H1 (cell line): ENCODE results near the gene FNDC1. TPM values are rescaled to one million over a fixed set of nuclear protein-coding genes. Genes with fewer than 3 reads are reported as not detected.
A peak's percentile ranks its signal among the peaks of the same experiment; 100 is the strongest.

Source experiments
- CEBPB ChIP-seq: IDR thresholded peaks from 2 replicates; pipeline ENCODE4 v1.6.1; 2012; ENCODE audit warnings: low read depth, low read length
- CHD2 ChIP-seq: IDR thresholded peaks from 2 replicates; pipeline ENCODE4 v1.6.1; 2012; ENCODE audit warnings: low read length, improper control_type of control experiment
- EZH2 ChIP-seq: fragments of 200-600 bp; sonication (generic); IDR thresholded peaks from 2 replicates; pipeline ENCODE4 v1.7.1; 2012; ENCODE audit warnings: low read depth, mild to moderate bottlenecking, moderate library complexity, low read length, inconsistent platforms; ENCODE audit not compliant: severe bottlenecking
- RAD21 ChIP-seq, 2 experiments: IDR thresholded peaks in 1 of 2; conservative IDR thresholded peaks in 1 of 2; 2 replicates each; pipeline ENCODE4 v1.6.1; 2011; ENCODE audit warnings: low read depth in 2 of 2, low read length in 2 of 2, improper control_type of control experiment in 1 of 2, inconsistent platforms in 1 of 2, mild to moderate bottlenecking in 1 of 2, moderate library complexity in 1 of 2
- RNF2 ChIP-seq: fragments of 200-900, 300-1000 bp; sonication (generic); IDR thresholded peaks from 2 replicates; pipeline ENCODE4 v1.7.1; 2016; ENCODE audit warnings: borderline replicate concordance, low read depth, mild to moderate bottlenecking, antibody characterized with exemption, low read length; ENCODE audit not compliant: poor library complexity, severe bottlenecking; ENCODE audit errors: missing control alignments
- polyA plus RNA-seq, 7 experiments: library from polyadenylated mRNA; depleted of rRNA in 3 of 7; stranded (reverse) in 5 of 7; unstranded in 2 of 7; fragments of >200 nt in 5 of 7; fragments of 200-250 nt in 2 of 7; gene quantifications; 1 replicate in 5 of 7; 2 replicates in 1 of 7; 4 replicates in 1 of 7; pipeline versions ENCODE4 v1.2.1 to v1.2.3, GENCODE V29; 2011 to 2013; ENCODE audit warnings: missing spikeins in 2 of 7, mixed read lengths in 2 of 7
- total RNA-seq: library from RNA; stranded (reverse); fragmentation: NEBNext Ultra II Directional; extraction: Animal tissue kit (Norgen Biotek cat#: 25700); gene quantifications from 2 replicates; pipeline ENCODE4 v1.2.1, GENCODE V29; 2021

The FNDC1 gene
- total and polyA plus RNA-seq, 2 of the 8 experiments (the other 6 are each of a cell fraction or from before 2014, with no cell fraction given): 0.06 to 0.30 TPM

DNA sequence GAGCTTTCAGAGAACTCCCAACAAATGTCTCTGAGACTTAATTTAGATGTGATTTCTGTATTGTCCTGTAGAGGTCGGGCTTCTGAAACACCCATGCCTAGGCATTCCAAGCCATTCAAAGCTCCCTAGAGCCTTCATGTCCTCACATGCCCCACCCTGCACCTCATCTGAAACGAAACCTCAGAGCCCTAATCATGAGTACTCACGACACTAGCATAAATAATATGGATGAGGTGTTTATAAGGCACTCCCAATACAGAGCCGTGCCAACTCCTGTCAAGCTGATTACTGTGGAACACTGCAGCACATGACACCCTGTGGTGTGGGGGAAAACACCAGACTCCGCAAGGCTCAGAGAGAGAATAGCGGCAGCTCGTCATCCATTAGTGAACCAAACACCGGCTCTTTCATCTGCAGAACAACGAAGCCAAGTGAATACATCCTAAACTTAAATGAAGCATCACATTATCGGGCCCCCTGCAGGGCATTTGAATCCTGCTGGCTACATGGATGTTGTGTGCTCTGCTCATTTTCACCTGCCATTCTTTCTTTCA lies 83.8 kb downstream of the FNDC1 start (continued):
- TF ChIP-seq RNF2 (no peak), RAD21 (IDR thresholded peaks at IDR 0.05 in 1 of 2, conservative IDR thresholded peaks at IDR 0.05 in 1 of 2; ENCODE audit: low read depth in 2 of 2, low read length in 2 of 2) (peak; percentile 36 to 39; a peak in 3 of 4 replicates), CEBPB (no peak), EZH2 (no peak), CHD2 (no peak)
